SIG-M5 (cell line): ENCODE results near the gene GSTM5.
"Not testable (repeated sequence)": the region's sequence is repeated elsewhere in the genome, so short reads cannot be mapped to it uniquely, and the experiment has no call there.

ENCODE experiments used
- DNase-seq: peaks from one replicate; lab custom pipeline; 2025; lab: John Stamatoyannopoulos, UW

The GSTM5 gene

DNA sequence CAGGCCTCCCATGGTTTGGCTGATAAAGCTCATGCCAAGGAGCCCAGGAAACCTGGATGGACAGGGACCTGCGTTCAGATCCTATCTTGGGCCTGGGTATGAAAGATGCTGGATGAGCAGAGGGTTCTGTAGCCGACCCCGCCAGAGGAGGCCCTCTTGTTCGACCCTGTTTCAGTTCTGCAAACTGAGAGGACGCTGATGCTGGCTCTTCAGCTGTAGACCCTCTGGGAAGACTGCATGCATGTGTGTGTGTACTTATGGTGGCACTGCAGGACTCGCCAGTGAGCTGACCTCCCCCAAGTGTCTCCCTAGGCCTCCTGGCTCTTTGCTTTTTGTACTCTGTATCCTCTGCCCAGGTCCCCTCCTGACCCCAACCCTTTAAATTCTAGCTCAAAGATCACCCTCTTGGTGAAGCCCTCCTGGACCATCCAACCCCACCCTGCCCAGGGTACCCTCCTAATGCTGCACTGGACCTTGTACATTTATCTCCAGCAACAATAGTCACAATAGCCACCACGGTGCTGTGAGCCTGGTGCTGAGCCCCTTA, 50.1 kb downstream of the GSTM5 start:
- DNase-seq: no peak

DNA sequence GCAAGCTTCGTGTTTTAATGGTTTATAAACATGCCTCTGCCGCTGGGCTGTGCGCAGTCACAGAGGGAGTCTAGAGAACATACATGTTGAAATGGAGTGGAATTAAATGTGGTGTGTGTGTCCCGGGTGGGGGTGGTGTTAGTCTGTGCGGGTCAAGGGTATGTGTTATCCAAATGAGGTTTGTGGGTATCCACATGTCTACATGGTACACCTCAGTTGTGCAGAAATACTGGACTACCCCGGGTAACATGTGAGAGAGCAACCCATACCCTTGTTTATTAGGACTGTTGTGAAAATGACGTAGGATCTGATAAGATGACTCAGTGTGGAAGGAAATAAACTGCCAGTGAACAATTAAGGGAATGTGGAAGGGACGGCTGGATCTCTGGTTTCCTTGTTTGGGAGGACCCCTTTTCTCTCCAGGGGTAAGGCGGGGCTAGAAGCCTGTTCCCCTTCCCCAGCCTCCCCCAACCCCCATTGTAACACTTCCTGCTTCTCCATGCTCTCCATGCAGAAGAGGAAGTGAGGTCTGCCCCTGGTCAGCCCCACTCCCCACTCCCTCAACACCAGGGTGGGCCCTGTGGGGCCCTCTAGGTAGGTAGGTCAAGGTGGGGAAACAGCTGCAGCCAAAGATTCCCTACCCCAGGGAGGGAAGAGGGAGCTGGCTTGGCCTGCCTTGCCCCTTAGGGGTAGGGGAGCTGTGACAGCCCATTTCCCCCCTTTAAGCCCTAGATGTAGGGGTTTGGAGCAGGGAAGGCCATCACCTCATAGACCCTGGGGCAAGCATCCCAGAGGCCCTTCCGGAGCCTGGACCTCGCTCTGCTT, 51.0 kb downstream of the GSTM5 start:
- DNase-seq: no peak

DNA sequence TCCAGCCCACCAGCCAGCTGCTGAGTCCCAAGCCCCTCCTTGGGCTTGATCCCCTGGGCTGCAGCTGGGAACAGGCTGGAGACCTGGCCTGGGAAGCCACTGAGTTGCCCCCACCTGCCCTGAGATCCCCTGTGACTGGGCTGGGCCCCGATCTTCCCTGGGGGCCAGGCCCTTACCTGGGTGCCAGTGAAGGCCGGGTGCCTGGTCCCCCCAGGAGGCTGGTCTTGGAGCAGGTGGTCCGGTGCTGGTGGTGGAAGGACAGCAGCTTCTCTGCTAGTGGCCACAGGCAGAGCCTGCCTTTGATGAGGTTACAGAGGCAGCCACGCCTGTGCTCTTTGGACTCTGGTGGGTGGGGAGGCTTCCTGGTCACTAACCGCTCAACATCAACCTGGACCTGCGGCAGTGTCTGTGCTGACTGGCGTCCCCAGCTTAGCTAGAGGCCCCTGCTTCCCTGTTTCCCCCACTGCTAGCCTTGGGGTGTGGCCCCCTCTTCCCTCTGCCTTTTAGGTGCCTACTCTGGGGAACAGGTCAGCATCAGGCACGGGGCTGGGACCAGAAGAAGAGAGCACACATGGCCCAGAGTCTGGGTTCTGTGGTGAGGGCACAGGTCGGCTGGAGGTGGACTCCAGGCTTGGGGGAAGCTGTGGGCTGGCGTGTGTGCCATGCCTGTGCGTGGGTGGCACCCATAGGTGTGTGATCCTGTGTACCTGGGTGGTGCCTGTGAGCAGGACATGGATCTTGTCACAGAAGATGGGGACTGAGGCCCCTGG, 51.8 kb downstream of the GSTM5 start, which contains the start of gene EPS8L3:
Gene EPS8L3 (minus strand): TSS at position 278 of the 770 bp plus-strand sequence. CDS start 2,174 bp downstream, outside the sequence.
- DNase-seq: no peak

GRCh38 chr1:109764561-109765482, 52.8 kb downstream of the GSTM5 start:
- DNase-seq: no peak

GRCh38 chr1:109765483-109765815, 53.4 kb downstream of the GSTM5 start:
- DNase-seq: no peak

DNA sequence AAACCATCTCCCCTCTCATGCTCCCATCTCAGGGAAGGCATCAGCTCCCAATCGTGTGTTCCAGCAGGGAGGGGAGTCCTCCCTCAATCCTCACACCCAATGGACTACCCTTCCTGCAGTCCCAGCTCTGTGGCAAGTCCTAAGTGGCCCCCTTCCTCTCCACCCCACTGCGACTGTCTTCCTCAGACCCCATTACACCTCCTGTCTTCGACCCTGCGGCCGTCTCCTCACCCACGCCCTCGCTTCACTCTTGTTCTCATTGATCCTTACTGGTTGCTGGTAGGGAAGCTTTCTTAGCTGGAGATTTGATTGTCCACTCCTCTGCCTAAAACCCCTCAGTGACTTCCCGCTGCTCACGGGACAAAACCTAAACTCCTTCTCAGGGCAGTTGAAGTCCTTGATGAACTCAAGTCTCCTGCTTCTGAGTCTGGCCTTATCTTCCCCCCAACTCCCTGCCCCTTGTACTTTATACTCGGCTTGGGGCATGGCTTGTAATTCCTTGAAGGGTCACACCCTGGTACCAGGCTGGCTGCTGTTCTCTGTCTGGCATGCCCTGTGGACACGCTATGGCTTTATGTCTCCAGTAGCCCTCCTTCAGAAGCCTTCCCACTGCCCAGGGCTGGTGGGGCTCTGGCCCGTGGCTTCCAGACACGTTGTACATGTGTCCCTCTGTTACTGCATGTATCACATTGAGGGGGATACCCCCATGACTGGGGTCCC, 54.0 kb downstream of the GSTM5 start:
- DNase-seq: no peak

DNA sequence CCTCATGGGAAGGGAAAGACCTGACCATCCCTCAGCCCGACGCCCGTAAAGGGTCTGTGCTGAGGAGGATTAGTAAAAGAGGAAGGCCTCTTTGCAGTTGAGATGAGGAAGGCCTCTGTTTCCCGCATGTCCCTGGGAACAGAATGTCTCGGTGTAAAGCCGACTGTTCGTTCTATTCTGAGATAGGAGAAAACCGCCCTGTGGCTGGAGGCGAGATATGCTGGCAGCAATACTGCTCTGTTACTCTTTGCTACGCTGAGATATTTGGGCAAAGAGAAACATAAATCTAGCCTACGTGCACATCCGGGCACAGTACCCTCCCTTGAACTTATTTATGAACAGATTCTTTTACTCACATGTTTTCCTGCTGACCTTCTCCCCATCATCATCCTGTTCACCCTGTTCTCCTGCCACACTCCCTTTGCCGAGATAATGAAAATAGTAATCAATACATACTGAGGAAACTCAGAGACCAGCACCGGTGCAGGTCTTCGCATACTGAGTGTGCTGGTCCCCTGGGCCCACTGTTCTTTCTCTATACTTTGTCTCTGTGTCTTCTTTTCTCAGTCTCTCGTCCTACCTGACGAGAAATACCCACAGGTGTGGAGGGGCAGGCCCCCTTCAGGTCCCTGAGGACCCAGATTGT, 55.1 kb downstream of the GSTM5 start:
- not testable (repeated sequence) for DNase-seq
